Immature natural killer cell (primary cell): Measurements from ENCODE around the gene SHISA6. TPM values are rescaled to one million over a fixed set of nuclear protein-coding genes. Genes with fewer than 3 reads are reported as not detected.

Experiments used
- DNase-seq, 3 donors: peaks; one replicate each; pipeline ENCODE4 v3.0.0; 2022; ENCODE audit warnings: mixed read lengths in 1 of 3
- H3K27ac Mint-ChIP-seq, 6 donors: one replicate each; pipeline ENCODE4 v1.8.0; 2020; ENCODE audit warnings: mixed read lengths in 6 of 6, mild to moderate bottlenecking in 5 of 6, inconsistent platforms in 4 of 6, moderate library complexity in 3 of 6
- H3K27me3 Mint-ChIP-seq, 3 donors: one replicate each; pipeline ENCODE4 v1.8.0; 2020 to 2021; ENCODE audit warnings: low read depth in 3 of 3, mild to moderate bottlenecking in 3 of 3, mixed read lengths in 3 of 3, moderate library complexity in 3 of 3, inconsistent platforms in 1 of 3
- H3K36me3 Mint-ChIP-seq, 3 donors: one replicate each; pipeline ENCODE4 v1.8.0; 2020; ENCODE audit warnings: mixed read lengths in 3 of 3, inconsistent platforms in 2 of 3, mild to moderate bottlenecking in 2 of 3
- H3K4me1 Mint-ChIP-seq, 2 donors: one replicate each; pipeline ENCODE4 v1.8.0; 2020; ENCODE audit warnings: inconsistent platforms in 2 of 2, mild to moderate bottlenecking in 2 of 2, mixed read lengths in 2 of 2, moderate library complexity in 1 of 2
- H3K4me3 Mint-ChIP-seq, 5 donors: one replicate each; pipeline ENCODE4 v1.8.0; 2020; ENCODE audit warnings: mild to moderate bottlenecking in 5 of 5, mixed read lengths in 5 of 5, inconsistent platforms in 3 of 5, moderate library complexity in 3 of 5
- H3K9me3 Mint-ChIP-seq, 6 donors: one replicate each; pipeline ENCODE4 v1.8.0; 2020; ENCODE audit warnings: mild to moderate bottlenecking in 6 of 6, mixed read lengths in 6 of 6, inconsistent platforms in 4 of 6, moderate library complexity in 3 of 6
- polyA plus RNA-seq, 3 donors: library from polyadenylated mRNA; unstranded; fragments of 300-500 nt; fragmentation: Illumina TruSeq; gene quantifications; one replicate each; pipeline ENCODE4 v1.2.3, GENCODE V29; 2021

The SHISA6 gene
- polyA plus RNA-seq, 3 donors from 2014 or later: not detected

GRCh38 chr17:11608396-11608795 lies 367.4 kb downstream of the SHISA6 start:
- DNase-seq: no peak
- Mint-ChIP-seq H3K9me3 (peaks cover 0 to 15% (median 3%) of the 10 kb centered on the region in 6 donors), H3K4me1 (no peaks in the 10 kb centered on the region), H3K27ac (no peak overlapping the region), H3K4me3 (no peak overlapping the region), H3K27me3 (peaks cover 0 to 7% (median 0%) of the 10 kb centered on the region in 3 donors), H3K36me3 (no peaks in the 10 kb centered on the region)

- peaks cover 0 to 18% (median 3%) of the 10 kb centered on the region in 6 donors for H3K9me3 Mint-ChIP-seq
- no peak for DNase-seq
- no peak overlapping the region for H3K4me3 Mint-ChIP-seq
- H3K4me1 Mint-ChIP-seq: no peaks in the 10 kb centered on the region
- H3K27me3 Mint-ChIP-seq: peaks cover 0 to 5% (median 2%) of the 10 kb centered on the region in 3 donors
- no peak overlapping the region for H3K27ac Mint-ChIP-seq
- H3K36me3 Mint-ChIP-seq: no peaks in the 10 kb centered on the region
These were observed 370.1 kb downstream of the SHISA6 start for GRCh38 chr17:11610999-11611566.

GRCh38 chr17:11612956-11613355 lies 371.9 kb downstream of the SHISA6 start:
- Mint-ChIP-seq H3K36me3 (no peaks in the 10 kb centered on the region), H3K27ac (no peak overlapping the region), H3K9me3 (peaks cover 0 to 18% (median 1%) of the 10 kb centered on the region in 6 donors), H3K4me1 (no peaks in the 10 kb centered on the region), H3K27me3 (peaks cover 0 to 5% (median 2%) of the 10 kb centered on the region in 3 donors), H3K4me3 (no peak overlapping the region)
- DNase-seq: no peak
